ENCODE results near the gene UQCRQ. TPM values are rescaled to one million over a fixed set of nuclear protein-coding genes. Genes with fewer than 3 reads are reported as not detected.

Gene UQCRQ
- total and polyA plus RNA-seq, 2 of the 13 experiments (the other 11 are each of a cell fraction or from before 2014, with no cell fraction given): 257 to 575 TPM

DNA sequence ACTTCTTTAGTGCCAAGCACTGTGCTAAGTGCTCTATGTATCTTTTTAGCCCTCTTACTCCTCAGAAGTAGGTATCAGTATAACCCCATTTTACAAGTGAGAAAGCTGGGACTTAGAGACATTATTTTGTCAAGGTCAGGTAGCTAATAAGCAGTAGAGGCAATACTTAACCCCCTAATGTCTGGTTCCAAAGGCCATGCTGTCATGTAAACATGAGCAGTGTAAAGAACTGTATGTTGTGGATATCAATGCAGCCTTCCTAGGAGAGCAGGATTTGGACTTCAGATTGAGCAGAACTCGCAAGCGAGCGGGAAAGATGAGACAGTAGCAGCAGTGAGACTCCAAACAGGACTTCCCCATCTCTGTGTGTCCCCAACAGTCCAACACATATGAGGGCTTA is 32.4 kb upstream of the UQCRQ start:
- no TSS peak for BruUV-seq (replicated peaks)
- Histone ChIP-seq H3K27me3 (ENCODE audit: control insufficient read depth in 1 of 2, insufficient read depth in 2 of 2, low read length in 2 of 2) (no peaks in the 10 kb centered on the region), H3K36me3 (replicated peaks in 1 of 2; ENCODE audit: control insufficient read depth in 1 of 2, insufficient read depth in 2 of 2, low read length in 2 of 2) (no peaks in the 10 kb centered on the region), H3K79me2 (ENCODE audit: insufficient read depth, low read length) (peaks cover 12% of the 10 kb centered on the region), H3K9me3 (ENCODE audit: low read length) (no peaks in the 10 kb centered on the region), H2AFZ (ENCODE audit: low read length) (no peak overlapping the region), H4K20me1 (ENCODE audit: insufficient read depth, low read length) (no peaks in the 10 kb centered on the region), H3K4me2 (ENCODE audit: low read depth, low read length) (no peak overlapping the region), H3K9ac (ENCODE audit: insufficient read depth, low read depth, low read length) (no peak overlapping the region), H3K4me1 (ENCODE audit: insufficient read depth, low read length) (peaks cover 75% of the 10 kb centered on the region), H3K4me3 (replicated peaks in 1 of 3; ENCODE audit: insufficient read depth in 1 of 3, low read depth in 2 of 3, low read length in 3 of 3) (no peak overlapping the region), H3K27ac (ENCODE audit: extremely low read length, insufficient read depth, low read length) (no peak overlapping the region)
- CTCF ChIA-PET (ENCODE audit: low intra/inter-chr PET ratio, low total read pairs): no interaction called here
- no peak for DNase-seq (ENCODE audit: low spot score)
- intact Hi-C loops (cut with micrococcal nuclease; ENCODE audit: unreplicated experiment): no loop called here
- 69% methylated on average over 3 of the region's 3 CpGs for WGBS (ENCODE audit: low lambda C conversion rate)
- TF ChIP-seq GATAD2A (CRISPR knock-in tag; IDR thresholded peaks at IDR 0.05) (peak; percentile 33; the same call in 1 of the 2 replicates), ZNF562 (CRISPR knock-in tag; IDR thresholded peaks at IDR 0.05; ENCODE audit: borderline replicate concordance) (no peak), ZNF724P (CRISPR knock-in tag; IDR thresholded peaks at IDR 0.05; ENCODE audit: borderline replicate concordance) (no peak), ZNF652 (CRISPR knock-in tag; IDR thresholded peaks at IDR 0.05; ENCODE audit: borderline replicate concordance, low read depth) (peak; percentile 91), SAP130 (CRISPR knock-in tag; IDR thresholded peaks at IDR 0.05; ENCODE audit: low read depth) (0 out of 2 replicates have a peak, but pooled peaks have one; percentile 9), FOXA3 (CRISPR knock-in tag; IDR thresholded peaks at IDR 0.05) (0 out of 2 replicates have a peak, but pooled peaks have one; percentile 20)
- no peak for FAIRE-seq
- in situ Hi-C loops (cut with HindIII; ENCODE audit: extremely low pct_ligation_motif_present, low pct_unique_long_range_greater_than_20kb): loop anchor here (5.0 kb wide), 1 partner anchor 38 kb away; the partner anchor contains the start of gene LEAP2
- POLR2A ChIA-PET: interaction anchor here (0.6 to 1.8 kb wide), 3 partner anchors 32 to 96 kb away, joined by 3 to 9 read pairs (median 5); partner anchors contain the start of genes GDF9 and UQCRQ
- ATAC-seq: no peak

DNA sequence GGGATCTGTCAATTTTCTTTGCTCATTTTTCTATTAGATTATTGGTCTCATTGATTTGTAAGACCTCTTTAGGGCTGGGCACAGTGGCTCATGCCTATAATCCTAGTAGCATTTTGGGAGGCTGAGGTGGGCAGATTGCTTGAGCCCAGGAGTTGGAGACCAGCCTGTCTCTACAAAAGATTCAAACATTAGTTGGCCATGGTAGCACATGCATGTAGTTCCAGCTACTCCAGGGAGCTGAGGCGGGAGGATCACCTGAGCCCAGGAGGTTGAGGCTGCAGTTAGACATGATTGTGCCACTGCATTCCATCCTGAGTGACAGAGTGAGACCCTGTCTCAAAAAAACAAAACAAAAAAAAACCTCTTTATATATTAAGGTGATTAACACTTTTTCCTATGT is 29.6 kb upstream of the UQCRQ start:
- WGBS (ENCODE audit: low lambda C conversion rate): 15% methylated on average over 1 of the region's 1 CpG
- intact Hi-C loops (cut with micrococcal nuclease; ENCODE audit: unreplicated experiment) (no loop called here), in situ Hi-C loops (cut with HindIII; ENCODE audit: extremely low pct_ligation_motif_present, low pct_unique_long_range_greater_than_20kb) (no loop called here)
- Histone ChIP-seq H4K20me1 (ENCODE audit: insufficient read depth, low read length) (no peaks in the 10 kb centered on the region), H2AFZ (ENCODE audit: low read length) (no peak overlapping the region), H3K27ac (ENCODE audit: extremely low read length, insufficient read depth, low read length) (peak overlapping the region; percentile 98), H3K36me3 (replicated peaks in 1 of 2; ENCODE audit: control insufficient read depth in 1 of 2, insufficient read depth in 2 of 2, low read length in 2 of 2) (no peaks in the 10 kb centered on the region), H3K79me2 (ENCODE audit: insufficient read depth, low read length) (no peaks in the 10 kb centered on the region), H3K4me1 (ENCODE audit: insufficient read depth, low read length) (peaks cover 87% of the 10 kb centered on the region), H3K9ac (ENCODE audit: insufficient read depth, low read depth, low read length) (peak overlapping the region; percentile 7; the same call in 1 of the 2 replicates), H3K4me3 (replicated peaks in 1 of 3; ENCODE audit: insufficient read depth in 1 of 3, low read depth in 2 of 3, low read length in 3 of 3) (no peak overlapping the region), H3K4me2 (ENCODE audit: low read depth, low read length) (peak overlapping the region; percentile 92), H3K27me3 (ENCODE audit: control insufficient read depth in 1 of 2, insufficient read depth in 2 of 2, low read length in 2 of 2) (no peaks in the 10 kb centered on the region), H3K9me3 (ENCODE audit: low read length) (no peaks in the 10 kb centered on the region)
- BruUV-seq (replicated peaks): no TSS peak
- CTCF ChIA-PET (ENCODE audit: low intra/inter-chr PET ratio, low total read pairs): no interaction called here
- DNase-seq (ENCODE audit: low spot score) (no peak), ATAC-seq (no peak), FAIRE-seq (no peak)
- POLR2A ChIA-PET: interaction anchor here (0.5 to 4.8 kb wide), 9 partner anchors 14 to 191 kb away, joined by 3 to 43 read pairs (median 3); partner anchors contain the start of genes GDF9 and UQCRQ
- TF ChIP-seq CREM (IDR thresholded peaks at IDR 0.05) (0 out of 2 replicates have a peak, but pooled peaks have one; percentile 3), CREM (CRISPR knock-in tag; IDR thresholded peaks at IDR 0.05) (no peak), ZNF121 (CRISPR knock-in tag; IDR thresholded peaks at IDR 0.05) (no peak), ZNF451 (CRISPR knock-in tag; IDR thresholded peaks at IDR 0.05) (no peak), SNRNP70 (IDR thresholded peaks at IDR 0.05; ENCODE audit: low read depth, low read length) (no peak), ZBTB42 (CRISPR knock-in tag; IDR thresholded peaks at IDR 0.05) (no peak), CHD4 (IDR thresholded peaks at IDR 0.05; ENCODE audit: borderline replicate concordance, low read length) (peak; percentile 45; the same call in 1 of the 2 replicates)
- TF ChIP-seq, protein P1, sequence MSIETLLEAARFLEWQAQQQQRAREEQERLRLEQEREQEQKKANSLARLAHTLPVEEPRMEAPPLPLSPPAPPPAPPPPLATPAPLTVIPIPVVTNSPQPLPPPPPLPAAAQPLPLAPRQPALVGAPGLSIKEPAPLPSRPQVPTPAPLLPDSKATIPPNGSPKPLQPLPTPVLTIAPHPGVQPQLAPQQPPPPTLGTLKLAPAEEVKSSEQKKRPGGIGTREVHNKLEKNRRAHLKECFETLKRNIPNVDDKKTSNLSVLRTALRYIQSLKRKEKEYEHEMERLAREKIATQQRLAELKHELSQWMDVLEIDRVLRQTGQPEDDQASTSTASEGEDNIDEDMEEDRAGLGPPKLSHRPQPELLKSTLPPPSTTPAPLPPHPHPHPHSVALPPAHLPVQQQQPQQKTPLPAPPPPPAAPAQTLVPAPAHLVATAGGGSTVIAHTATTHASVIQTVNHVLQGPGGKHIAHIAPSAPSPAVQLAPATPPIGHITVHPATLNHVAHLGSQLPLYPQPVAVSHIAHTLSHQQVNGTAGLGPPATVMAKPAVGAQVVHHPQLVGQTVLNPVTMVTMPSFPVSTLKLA (IDR thresholded peaks at IDR 0.05): no peak
- TF ChIP-seq, protein P2, sequence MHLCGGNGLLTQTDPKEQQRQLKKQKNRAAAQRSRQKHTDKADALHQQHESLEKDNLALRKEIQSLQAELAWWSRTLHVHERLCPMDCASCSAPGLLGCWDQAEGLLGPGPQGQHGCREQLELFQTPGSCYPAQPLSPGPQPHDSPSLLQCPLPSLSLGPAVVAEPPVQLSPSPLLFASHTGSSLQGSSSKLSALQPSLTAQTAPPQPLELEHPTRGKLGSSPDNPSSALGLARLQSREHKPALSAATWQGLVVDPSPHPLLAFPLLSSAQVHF (CRISPR knock-in tag; IDR thresholded peaks at IDR 0.05): no peak
- TF ChIP-seq, protein P3, sequence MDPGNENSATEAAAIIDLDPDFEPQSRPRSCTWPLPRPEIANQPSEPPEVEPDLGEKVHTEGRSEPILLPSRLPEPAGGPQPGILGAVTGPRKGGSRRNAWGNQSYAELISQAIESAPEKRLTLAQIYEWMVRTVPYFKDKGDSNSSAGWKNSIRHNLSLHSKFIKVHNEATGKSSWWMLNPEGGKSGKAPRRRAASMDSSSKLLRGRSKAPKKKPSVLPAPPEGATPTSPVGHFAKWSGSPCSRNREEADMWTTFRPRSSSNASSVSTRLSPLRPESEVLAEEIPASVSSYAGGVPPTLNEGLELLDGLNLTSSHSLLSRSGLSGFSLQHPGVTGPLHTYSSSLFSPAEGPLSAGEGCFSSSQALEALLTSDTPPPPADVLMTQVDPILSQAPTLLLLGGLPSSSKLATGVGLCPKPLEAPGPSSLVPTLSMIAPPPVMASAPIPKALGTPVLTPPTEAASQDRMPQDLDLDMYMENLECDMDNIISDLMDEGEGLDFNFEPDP (CRISPR knock-in tag; conservative IDR thresholded peaks at IDR 0.05): no peak
